Heart left ventricle (tissue), 16 donors: Measurements from ENCODE around the gene IPMK. TPM values are rescaled to one million over a fixed set of nuclear protein-coding genes. Genes with fewer than 3 reads are reported as not detected.

Source experiments
- ATAC-seq, 4 donors: fragments of 200-7000 bp; cut with Tn5 transposase; one replicate each; pipeline ENCODE4 v1.9.1; 2020 to 2022; ENCODE audit warnings: moderate library complexity in 4 of 4, mild to moderate bottlenecking in 3 of 4, moderate number of reproducible peaks in 1 of 4
- DNase-seq, 5 donors: peaks; one replicate each; pipeline ENCODE4 v3.0.0-alpha.2; 2020
- H3K27ac ChIP-seq, 12 donors: fragments of 200-600 bp; sonication (generic) in 4 of 12; one replicate each; pipeline versions ENCODE4 v1.5.0 to v1.8.0; 2016 to 2022; ENCODE audit warnings: mild to moderate bottlenecking in 2 of 12
- H3K27me3 ChIP-seq, 9 donors: fragments of 200-600 bp; sonication (generic) in 2 of 9; one replicate each; pipeline versions ENCODE4 v1.5.1 to v1.8.0; 2016 to 2022; ENCODE audit warnings: mild to moderate bottlenecking in 3 of 9
- H3K36me3 ChIP-seq, 9 donors: fragments of 200-600 bp; sonication (generic) in 2 of 9; one replicate each; pipeline versions ENCODE4 v1.5.0 to v1.8.0; 2018 to 2022; ENCODE audit warnings: mild to moderate bottlenecking in 2 of 9
- H3K4me1 ChIP-seq, 12 donors: fragments of 200-600 bp; sonication (generic) in 4 of 12; one replicate each; pipeline versions ENCODE4 v1.5.0 to v1.8.0; 2016 to 2022; ENCODE audit warnings: mild to moderate bottlenecking in 3 of 12
- H3K4me3 ChIP-seq, 12 donors: fragments of 200-600 bp; sonication (generic) in 4 of 12; one replicate each; pipeline versions ENCODE4 v1.5.0 to v1.8.0; 2017 to 2022; ENCODE audit warnings: mild to moderate bottlenecking in 9 of 12, moderate library complexity in 4 of 12
- H3K9me3 ChIP-seq, 12 donors: fragments of 200-600 bp; sonication (generic) in 4 of 12; one replicate each; pipeline versions ENCODE4 v1.5.0 to v1.8.0; 2016 to 2022; ENCODE audit warnings: mild to moderate bottlenecking in 1 of 12
- CTCF ChIP-seq, 12 donors: fragments of 200-600 bp; sonication (generic) in 4 of 12; IDR thresholded peaks; one replicate each; pipeline versions ENCODE4 v1.5.0 to v1.8.0; 2018 to 2022; ENCODE audit warnings: antibody characterized with exemption in 12 of 12, mild to moderate bottlenecking in 5 of 12
- POLR2A ChIP-seq, 2 donors: fragments of 450-650 bp; IDR thresholded peaks; one replicate each; pipeline ENCODE4 v1.6.1; 2017; ENCODE audit warnings: antibody characterized with exemption in 2 of 2, mild to moderate bottlenecking in 2 of 2, moderate library complexity in 2 of 2
- WGBS, 4 donors: extraction: QIAGEN DNeasy Blood & Tissue Kit in 2 of 4; methylation state at CpG; one replicate each; pipeline versions ENCODE4 v1.1.5 to v1.1.7; 2013 to 2018; 5-methylcytosine and 5-hydroxymethylcytosine counted together
- intact Hi-C, 10 donors: fragments of 100-400 bp; cut with DNase I; formaldehyde crosslinking; loops; one replicate each; pipeline versions ENCODE4 v1.11.1 to v1.14.2; 2022
- polyA plus RNA-seq, 2 donors: library from polyadenylated mRNA; stranded (reverse); fragments of 200-250 nt; gene quantifications; one replicate each; pipeline ENCODE4 v1.2.3, GENCODE V29; 2013
- total RNA-seq, 9 donors: library from RNA; depleted of rRNA in 2 of 9; stranded (reverse); fragments of >200 nt in 2 of 9; fragmentation: NEBNext Ultra II Directional in 3 of 9; extraction: Animal tissue kit (Norgen Biotek cat#: 25700) in 3 of 9; gene quantifications; one replicate each; pipeline versions ENCODE4 v1.1.0 to v1.2.4, GENCODE V29; 2016 to 2023
- donor health status: ischemic (EF 13 %, LVEDD 7.1; RV severe dilation, severe dysfunction).
- donor health status: healthy with polysubstance abuse.
- donor health status: DM: no; HTN: yes; CAD: no.
- donor health status: DM: no; HTN: no; CAD: no.
- donor health status: ischemic (EF 25% LVEDD 6.9; RV normal size, moderate dysfunction).
- donor health status: ischemic (EF 25% LVEDD 5.7; RV mildly dilated, moderate dysfunction).
- donor health status: healthy.
- donor health status: DM: yes; HTN: yes; CAD: no.
- donor health status: ischemic (EF 35%, LVEDD 5.7; RV mildly dilated, moderate dysfunction).
- donor health status: nonischemic (EF 11% LVEDD 7.7; RV severe dilation, severe dysfunction).
- donor health status: DM: yes; HTN: yes; CAD: no.
- donor health status: PGD.
- donor health status: ischemic (EF 29% LVEDD 5.4; RV normal size, mild dysfunction).
- donor health status: nonischemic (EF 23%, LVEDD 6.1; RV moderate dilation, normal function).

Gene IPMK
- total and polyA plus RNA-seq, 11 donors, result 0.95 to 4.2 (median 2.4) TPM

- no peaks in the 10 kb centered on the region for H3K9me3 ChIP-seq
- 0 to 1% (median 0%) methylated on average over 51 to 66 of the region's 66 CpGs for WGBS, 4 donors
- H3K27me3 ChIP-seq, result no peaks in the 10 kb centered on the region
- ATAC-seq (peak; percentile 90 to 96 (median 94)), DNase-seq (peak; percentile 96 to 98 (median 97))
- H3K4me1 ChIP-seq, result peaks cover 0 to 38% (median 20%) of the 10 kb centered on the region in 12 donors
- peak within 1 kb of the TSS; percentile 49 to 89 (median 80) for H3K4me3 ChIP-seq
- TF ChIP-seq POLR2A (IDR thresholded peaks at IDR 0.05) (peak in 1 of 2 donors; percentile 75), CTCF (IDR thresholded peaks at IDR 0.05) (no peak)
- H3K36me3 ChIP-seq, result no peaks in the 10 kb centered on the region
- H3K27ac ChIP-seq, result peak within 1 kb of the TSS; percentile 73 to 96 (median 94)
- intact Hi-C loops, result loop anchor here in 5 of 10 donors (5.0 to 10.0 kb wide), 4 partner anchors 54 to 116 kb away; partner anchors contain the start of genes UBE2D1 (in 2 of the 5) and TFAM (in 1 of the 5)
Observed at GRCh38 chr10:58268946-58269781, 1.5 kb upstream of the IPMK start, which contains the start of gene CISD1. CISD1 (plus strand) TSS chr10:58269162; CDS start chr10:58269274, 112 bp downstream.

- Histone ChIP-seq H3K9me3 (no peaks in the 10 kb centered on the region), H3K27me3 (no peaks in the 10 kb centered on the region), H3K4me3 (peak overlapping the region; percentile 49 to 89 (median 80)), H3K4me1 (peaks cover 0 to 39% (median 22%) of the 10 kb centered on the region in 12 donors), H3K36me3 (no peaks in the 10 kb centered on the region), H3K27ac (peak overlapping the region; percentile 5 to 96 (median 94))
- intact Hi-C loops, result loop anchor here in 5 of 10 donors (5.0 to 10.0 kb wide), 4 partner anchors 54 to 116 kb away; partner anchors contain the start of genes UBE2D1 (in 2 of the 5) and TFAM (in 1 of the 5)
- DNase-seq (no peak), ATAC-seq (peak in 3 of 4 donors; percentile 0 to 1 (median 0))
- 0 to 3% (median 1%) methylated on average over 13 of the region's 13 CpGs for WGBS, 4 donors
- no peak for TF ChIP-seq POLR2A (IDR thresholded peaks at IDR 0.05)
- no peak for TF ChIP-seq CTCF (IDR thresholded peaks at IDR 0.05)
Observed at GRCh38 chr10:58268454-58268945, 806 bp upstream of the IPMK start.

- peaks cover 0 to 50% (median 23%) of the 10 kb centered on the region in 12 donors for H3K4me1 ChIP-seq
- TF ChIP-seq CTCF (IDR thresholded peaks at IDR 0.05), result no peak
- TF ChIP-seq POLR2A (IDR thresholded peaks at IDR 0.05), result no peak
- WGBS, 4 donors, result 0 to 1% (median 1%) methylated on average over 31 to 53 of the region's 53 CpGs
- no peaks in the 10 kb centered on the region for H3K9me3 ChIP-seq
- H3K27ac ChIP-seq, result peak overlapping the region; percentile 79 to 96 (median 94)
- peak in 3 of 4 donors; percentile 0 to 2 (median 1) for ATAC-seq
- intact Hi-C loops, result loop anchor here in 5 of 10 donors (5.0 to 10.0 kb wide), 4 partner anchors 52 to 118 kb away; partner anchors contain the start of genes UBE2D1 (in 2 of the 5) and TFAM (in 1 of the 5)
- peak; percentile 44 to 74 (median 56) for DNase-seq
- no peaks in the 10 kb centered on the region for H3K36me3 ChIP-seq
- peak overlapping the region; percentile 49 to 89 (median 80) for H3K4me3 ChIP-seq
- no peaks in the 10 kb centered on the region for H3K27me3 ChIP-seq
Observed at GRCh38 chr10:58266826-58267712, 625 bp downstream of the IPMK start.
